Measurements from ENCODE around the gene GLIS1.

GRCh38 chr1:53621144-53621543 lies 117.8 kb downstream of the GLIS1 start:
- TF ChIP-seq CTCF (IDR thresholded peaks at IDR 0.05; ENCODE audit: poor library complexity), result no peak
- TF ChIP-seq EZH2phosphoT487 (IDR thresholded peaks at IDR 0.05; ENCODE audit: low read depth, severe bottlenecking, unreplicated experiment), result no peak
